Fibroblast of villous mesenchyme (primary cell): Measurements from ENCODE around the gene CACNA2D4. TPM values are rescaled to one million over a fixed set of nuclear protein-coding genes. Genes with fewer than 3 reads are reported as not detected.

ENCODE experiments used
- DNase-seq: peaks from one replicate; pipeline ENCODE4 v3.0.0-alpha.2; 2010; ENCODE audit warnings: low read depth
- H3K4me3 ChIP-seq: 2 replicates; pipeline ENCODE4 v1.5.1; 2011; ENCODE audit warnings: low read depth, mild to moderate bottlenecking, low read length
- total RNA-seq: library from RNA; depleted of rRNA; stranded (reverse); fragments of >200 nt; gene quantifications from 2 replicates; pipeline ENCODE4 v1.2.3, GENCODE V29; 2012
- TF ChIP-seq, protein P1 (sequence below): IDR thresholded peaks from 2 replicates; pipeline ENCODE4 v1.5.1; 2012; ENCODE audit warnings: low read depth, mild to moderate bottlenecking, low read length; ENCODE audit not compliant: insufficient read depth

Gene CACNA2D4
- total RNA-seq, 1 donor, result 1.7 TPM

- H3K4me3 ChIP-seq, result no peak overlapping the region
- DNase-seq, result peak; percentile 38
- TF ChIP-seq, protein P1, sequence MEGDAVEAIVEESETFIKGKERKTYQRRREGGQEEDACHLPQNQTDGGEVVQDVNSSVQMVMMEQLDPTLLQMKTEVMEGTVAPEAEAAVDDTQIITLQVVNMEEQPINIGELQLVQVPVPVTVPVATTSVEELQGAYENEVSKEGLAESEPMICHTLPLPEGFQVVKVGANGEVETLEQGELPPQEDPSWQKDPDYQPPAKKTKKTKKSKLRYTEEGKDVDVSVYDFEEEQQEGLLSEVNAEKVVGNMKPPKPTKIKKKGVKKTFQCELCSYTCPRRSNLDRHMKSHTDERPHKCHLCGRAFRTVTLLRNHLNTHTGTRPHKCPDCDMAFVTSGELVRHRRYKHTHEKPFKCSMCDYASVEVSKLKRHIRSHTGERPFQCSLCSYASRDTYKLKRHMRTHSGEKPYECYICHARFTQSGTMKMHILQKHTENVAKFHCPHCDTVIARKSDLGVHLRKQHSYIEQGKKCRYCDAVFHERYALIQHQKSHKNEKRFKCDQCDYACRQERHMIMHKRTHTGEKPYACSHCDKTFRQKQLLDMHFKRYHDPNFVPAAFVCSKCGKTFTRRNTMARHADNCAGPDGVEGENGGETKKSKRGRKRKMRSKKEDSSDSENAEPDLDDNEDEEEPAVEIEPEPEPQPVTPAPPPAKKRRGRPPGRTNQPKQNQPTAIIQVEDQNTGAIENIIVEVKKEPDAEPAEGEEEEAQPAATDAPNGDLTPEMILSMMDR, result no peak
Observed at GRCh38 chr12:1936406-1937320, 18.2 kb upstream of the CACNA2D4 start.

DNA sequence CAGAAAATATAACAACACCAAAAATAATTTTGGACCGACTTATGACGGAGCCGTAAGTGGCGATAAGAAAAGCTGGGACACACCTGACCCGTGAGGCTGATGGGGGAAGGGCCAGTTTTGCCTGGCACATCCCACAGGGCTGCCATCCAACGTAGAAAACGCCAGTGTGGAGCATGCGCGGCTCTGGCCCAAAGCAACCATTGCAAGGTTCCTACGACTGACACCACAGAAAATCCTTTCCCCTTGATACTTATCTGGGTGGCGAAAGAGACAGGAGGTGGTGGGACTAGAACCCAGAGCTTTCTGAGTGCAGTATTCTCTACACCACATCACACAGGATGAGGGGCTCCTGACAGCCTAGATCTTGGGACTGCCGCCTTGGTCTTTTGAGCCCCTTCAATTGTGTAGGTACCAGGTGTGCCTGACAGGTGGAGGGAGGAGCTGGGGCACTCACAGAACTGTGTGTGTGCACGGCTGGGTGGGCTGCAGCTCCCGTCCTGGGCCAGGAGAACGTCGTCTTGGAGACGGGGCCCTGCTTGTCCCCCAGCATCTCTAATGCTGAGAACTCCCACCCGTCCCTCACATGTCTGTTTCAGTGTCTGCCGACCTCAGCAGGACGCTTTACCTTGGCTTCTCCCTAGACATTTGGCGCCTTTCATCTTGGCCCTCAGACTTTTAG is 17.4 kb upstream of the CACNA2D4 start:
- H3K4me3 ChIP-seq, result no peak overlapping the region
- TF ChIP-seq, protein P1, result no peak
- no peak for DNase-seq

DNA sequence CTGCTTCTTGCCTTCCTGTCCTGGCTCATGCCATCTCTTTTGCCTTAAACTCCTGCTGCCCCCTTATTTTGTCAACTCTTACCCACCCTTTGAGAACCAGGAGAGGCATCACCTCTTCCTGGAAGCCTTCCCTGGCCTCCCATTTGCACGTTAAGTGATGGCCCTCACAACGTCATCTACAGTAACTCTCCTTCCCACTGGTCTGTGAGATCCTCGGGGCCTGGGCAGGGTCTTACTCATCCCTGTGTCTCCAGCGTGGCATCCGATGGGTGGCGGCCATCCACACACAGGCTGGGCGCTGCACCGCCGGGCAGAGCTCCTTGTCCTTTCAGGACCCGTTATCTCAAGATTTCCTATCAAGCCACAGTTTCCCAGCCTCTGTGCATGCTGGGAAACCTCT is 16.8 kb upstream of the CACNA2D4 start:
- no peak overlapping the region for H3K4me3 ChIP-seq
- no peak for DNase-seq
- TF ChIP-seq, protein P1, result no peak

- no peak for DNase-seq
- TF ChIP-seq, protein P1, result no peak
- H3K4me3 ChIP-seq, result no peak overlapping the region
Observed at GRCh38 chr12:1934831-1935230, 16.4 kb upstream of the CACNA2D4 start.

GRCh38 chr12:1934068-1934467 is 15.6 kb upstream of the CACNA2D4 start:
- TF ChIP-seq, protein P1, result no peak
- H3K4me3 ChIP-seq, result no peak overlapping the region
- no peak for DNase-seq

DNA sequence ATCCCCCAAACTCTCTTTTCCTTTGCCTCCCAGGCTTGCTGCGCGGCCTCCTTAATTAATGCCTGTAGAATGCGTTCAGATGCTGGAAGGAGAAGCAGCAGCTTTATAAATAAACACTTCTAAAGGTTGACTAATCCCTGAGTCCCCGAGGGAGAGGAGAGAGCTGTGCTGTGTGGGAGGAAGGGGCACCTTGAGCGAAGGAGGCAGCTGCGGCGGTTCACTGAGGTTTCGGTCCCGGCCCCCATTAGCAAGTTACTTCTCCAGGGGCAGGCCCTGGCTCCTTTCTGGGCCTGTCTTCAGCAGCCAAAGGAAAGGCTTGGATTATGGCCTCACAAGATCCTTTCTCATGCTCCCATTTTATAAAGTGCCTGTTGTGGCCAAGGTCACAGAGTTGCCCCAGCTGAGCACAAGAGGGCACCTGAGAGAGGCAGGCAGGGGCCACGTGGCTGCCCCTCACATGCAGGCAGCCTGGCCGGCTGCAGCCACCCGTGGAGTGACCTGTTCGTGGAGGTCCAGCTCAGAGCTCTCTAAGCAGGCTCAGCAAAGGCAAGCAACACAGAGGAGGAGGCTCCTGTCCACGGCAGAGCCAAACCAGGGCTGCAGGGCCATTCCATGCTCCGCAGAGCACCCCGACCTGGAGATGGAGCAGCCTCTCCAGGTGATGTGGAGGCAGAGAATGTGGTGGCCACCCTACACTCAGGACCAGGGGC is 15.0 kb upstream of the CACNA2D4 start:
- TF ChIP-seq, protein P1, result no peak
- DNase-seq, result peak; percentile 25
- H3K4me3 ChIP-seq, result no peak overlapping the region
